VCaP (cell line): ENCODE data around the gene DHRSX.
"Not testable (repeated sequence)": the region's sequence is repeated elsewhere in the genome, so short reads cannot be mapped to it uniquely, and the experiment has no call there.

ENCODE experiments used
- H3K27ac ChIP-seq: fragments of 450-650 bp; 2 replicates; pipeline ENCODE4 v1.5.1; 2017
- CTCF ChIP-seq: fragments of 450-650 bp; conservative IDR thresholded peaks from 2 replicates; pipeline ENCODE4 v1.5.1; 2017; ENCODE audit warnings: mild to moderate bottlenecking, moderate library complexity

The DHRSX gene

GRCh38 chrX:2425286-2426071, 75.3 kb downstream of the DHRSX start:
- TF ChIP-seq CTCF: no peak
- no peak overlapping the region for H3K27ac ChIP-seq

GRCh38 chrX:2424317-2424716, 76.5 kb downstream of the DHRSX start:
- no peak overlapping the region for H3K27ac ChIP-seq
- no peak for TF ChIP-seq CTCF

- no peak overlapping the region for H3K27ac ChIP-seq
- TF ChIP-seq CTCF: no peak
Measured at GRCh38 chrX:2423899-2424298, 76.9 kb downstream of the DHRSX start.

- no peak overlapping the region for H3K27ac ChIP-seq
- no peak for TF ChIP-seq CTCF
Measured at GRCh38 chrX:2423282-2423681, 77.5 kb downstream of the DHRSX start.

GRCh38 chrX:2419418-2419817, 81.4 kb downstream of the DHRSX start:
- H3K27ac ChIP-seq: not testable (repeated sequence)

- no peak overlapping the region for H3K27ac ChIP-seq
- TF ChIP-seq CTCF: no peak
Measured at GRCh38 chrX:2418000-2418399, 82.8 kb downstream of the DHRSX start.

GRCh38 chrX:2416851-2417604, 83.7 kb downstream of the DHRSX start:
- H3K27ac ChIP-seq: no peak overlapping the region
- TF ChIP-seq CTCF: no peak

- no peak overlapping the region for H3K27ac ChIP-seq
- no peak for TF ChIP-seq CTCF
Measured at GRCh38 chrX:2414384-2414783, 86.4 kb downstream of the DHRSX start.
